Endothelial cell of umbilical vein (primary cell): Measurements from ENCODE around the gene LPP. TPM values are rescaled to one million over a fixed set of nuclear protein-coding genes. Genes with fewer than 3 reads are reported as not detected.

ENCODE experiments used
- BruUV-seq: library from RNA; stranded (reverse); fragments of 400-500 nt; replicated peaks from 2 replicates; lab custom pipeline; 2021; lab: Mats Ljungman, UMichigan
- CTCF ChIA-PET: fragments of 300-600, 350-600 bp; sonication (Branson Sonifier 250); formaldehyde crosslinking; loops from one replicate; lab custom pipeline; 2021; ENCODE audit warnings: antibody characterized with exemption, inconsistent platforms; lab: Charles Lee
- POLR2A ChIA-PET: fragments of 300-600, 350-600 bp; sonication (Branson Sonifier 250); formaldehyde crosslinking; loops from one replicate; lab custom pipeline; 2021; ENCODE audit warnings: antibody characterized with exemption, inconsistent platforms; lab: Charles Lee
- DNase-seq: peaks from one replicate; pipeline ENCODE4 v3.0.0-alpha.2; 2011; ENCODE audit warnings: low read depth, low spot score
- FAIRE-seq: peaks from 2 replicates; lab custom pipeline; 2011; peaks lifted over from hg19 to GRCh38; lab: Jason Lieb, UNC
- H2AFZ ChIP-seq: 2 replicates; pipeline ENCODE4 v1.6.0; 2012; ENCODE audit warnings: low read depth, low read length, control low read depth, inconsistent platforms
- H3K27ac ChIP-seq: 2 replicates; pipeline ENCODE4 v1.5.1; 2011; ENCODE audit warnings: low read depth, mild to moderate bottlenecking, control low read depth, low read length, moderate library complexity; ENCODE audit not compliant: insufficient read depth
- H3K27me3 ChIP-seq, 2 experiments: 2 replicates each; pipeline versions ENCODE4 v1.6.0 to v1.6.1; 2011; ENCODE audit warnings: low read length in 2 of 2, mixed read lengths in 1 of 2; ENCODE audit not compliant: control insufficient read depth in 2 of 2, insufficient read depth in 2 of 2
- H3K36me3 ChIP-seq, 2 experiments: 2 replicates in 1 of 2; 3 replicates in 1 of 2; pipeline ENCODE4 v1.5.1; 2011; ENCODE audit warnings: low read length in 2 of 2, mild to moderate bottlenecking in 1 of 2, moderate library complexity in 1 of 2; ENCODE audit not compliant: control insufficient read depth in 2 of 2, insufficient read depth in 2 of 2; ENCODE audit errors: extremely low read depth in 1 of 2
- H3K4me1 ChIP-seq: 3 replicates; pipeline ENCODE4 v1.5.1; 2011; ENCODE audit warnings: mild to moderate bottlenecking, low read length; ENCODE audit not compliant: control insufficient read depth, insufficient read depth; ENCODE audit errors: extremely low read depth
- H3K4me2 ChIP-seq: 2 replicates; pipeline ENCODE4 v1.6.1; 2011; ENCODE audit warnings: low read length, control low read depth, mixed read lengths; ENCODE audit not compliant: insufficient read depth
- H3K4me3 ChIP-seq, 3 experiments: fragments of 200-600 bp in 1 of 3; sonication (generic), shearing (Covaris generic) in 1 of 3; replicated peaks in 1 of 3; 2 replicates each; pipeline ENCODE4 v1.5.1; 2011 to 2016; ENCODE audit warnings: control low read depth in 3 of 3, low read length in 3 of 3, mild to moderate bottlenecking in 2 of 3, inconsistent platforms in 1 of 3, low read depth in 1 of 3, moderate library complexity in 1 of 3; ENCODE audit not compliant: insufficient read depth in 1 of 3
- H3K79me2 ChIP-seq: 2 replicates; pipeline ENCODE4 v1.6.0; 2012; ENCODE audit warnings: low read length, inconsistent platforms; ENCODE audit not compliant: control insufficient read depth, insufficient read depth
- H3K9ac ChIP-seq: replicated peaks from 2 replicates; pipeline ENCODE3; 2011; ENCODE audit warnings: low read length, control low read depth; ENCODE audit not compliant: insufficient read depth; ENCODE audit errors: extremely low read depth
- H3K9me1 ChIP-seq: replicated peaks from 3 replicates; pipeline ENCODE4 v1.6.0; 2011; ENCODE audit warnings: mild to moderate bottlenecking, low read length; ENCODE audit not compliant: control insufficient read depth, insufficient read depth; ENCODE audit errors: extremely low read depth
- H3K9me3 ChIP-seq: replicated peaks from 2 replicates; pipeline ENCODE4 v1.5.1; 2012; ENCODE audit warnings: low read length, inconsistent platforms; ENCODE audit not compliant: control insufficient read depth, insufficient read depth
- H4K20me1 ChIP-seq: replicated peaks from 2 replicates; pipeline ENCODE3; 2011; ENCODE audit warnings: mild to moderate bottlenecking, low read length; ENCODE audit not compliant: control insufficient read depth, insufficient read depth; ENCODE audit errors: extremely low read depth
- EZH2 ChIP-seq: IDR thresholded peaks from 2 replicates; pipeline ENCODE4 v1.6.1; 2012; ENCODE audit warnings: borderline replicate concordance, low read depth, mild to moderate bottlenecking, moderate library complexity, low read length, inconsistent platforms; ENCODE audit not compliant: severe bottlenecking
- FOS ChIP-seq: IDR thresholded peaks from 2 replicates; pipeline ENCODE4 v1.6.1; 2011; ENCODE audit warnings: mild to moderate bottlenecking, low read length, moderate library complexity, borderline replicate concordance; ENCODE audit not compliant: insufficient read depth
- GATA2 ChIP-seq: IDR thresholded peaks from 2 replicates; pipeline ENCODE4 v1.7.0; 2011; ENCODE audit warnings: low read depth, mild to moderate bottlenecking, moderate library complexity, mixed read lengths, low read length; ENCODE audit not compliant: insufficient read length, insufficient read depth
- JUN ChIP-seq: IDR thresholded peaks from 2 replicates; pipeline ENCODE4 v1.6.1; 2011; ENCODE audit warnings: borderline replicate concordance, low read depth; ENCODE audit not compliant: insufficient read length, insufficient read depth
- MYC ChIP-seq: IDR thresholded peaks from one replicate; pipeline ENCODE4 v1.6.1; 2011; ENCODE audit warnings: mild to moderate bottlenecking, low read depth, low read length
- POLR2A ChIP-seq: IDR thresholded peaks from 2 replicates; pipeline ENCODE4 v1.6.1; 2012; ENCODE audit warnings: low read depth, mild to moderate bottlenecking, control low read depth, low read length
- POLR2AphosphoS5 ChIP-seq: IDR thresholded peaks from 2 replicates; pipeline ENCODE4 v1.6.1; 2012; ENCODE audit warnings: low read depth, mild to moderate bottlenecking, control low read depth, low read length, moderate library complexity; ENCODE audit not compliant: insufficient read depth
- dilution Hi-C: fragments of 300-500 bp; cut with MboI; formaldehyde crosslinking; loops from one replicate; pipeline ENCODE4 v1.15.0; 2019; ENCODE audit warnings: low sequenced_read_pairs; ENCODE audit not compliant: extremely low pct_ligation_motif_present
- intact Hi-C: fragments of 100-400 bp; cut with micrococcal nuclease; formaldehyde crosslinking; loops from one replicate; pipeline ENCODE4 v1.10.0; 2022
- polyA plus RNA-seq, 4 experiments: library from polyadenylated mRNA; depleted of rRNA in 3 of 4; stranded (reverse) in 3 of 4; unstranded in 1 of 4; fragments of >200 nt; gene quantifications; 2 replicates each; pipeline versions ENCODE4 v1.2.1 to v1.2.3, GENCODE V29; 2011 to 2012; ENCODE audit warnings: missing spikeins in 1 of 4
- total RNA-seq: library from RNA; stranded (reverse); gene quantifications from 2 replicates; pipeline ENCODE4 v1.2.3, GENCODE V29; 2021
- TF ChIP-seq, protein P1 (sequence below), 2 donors: IDR thresholded peaks; 1 replicate in 1 of 2; 2 replicates in 1 of 2; pipeline ENCODE4 v1.5.1; 2011; ENCODE audit warnings: low read length in 2 of 2, mild to moderate bottlenecking in 2 of 2, moderate library complexity in 2 of 2, control low read depth in 1 of 2, inconsistent platforms in 1 of 2, low read depth in 1 of 2; ENCODE audit not compliant: insufficient read depth in 1 of 2; ENCODE audit errors: extremely low read depth in 1 of 2
- TF ChIP-seq, protein P2 (sequence below): IDR thresholded peaks from 2 replicates; pipeline ENCODE4 v1.6.1; 2011; ENCODE audit not compliant: insufficient read depth, insufficient read length

LPP gene
- total and polyA plus RNA-seq, 2 donors (not counting 3 experiments of a cell fraction or from before 2014, with no cell fraction given) = 16.9 to 153 TPM

GRCh38 chr3:188634285-188634684 is 480.3 kb downstream of the LPP start:
- ChIA-PET POLR2A (no interaction called here), CTCF (interaction anchor here (0.8 kb wide), 1 partner anchor 320 kb away, joined by 3 read pairs; no protein-coding TSS in a partner anchor)
- H3K9ac ChIP-seq = no peak overlapping the region
- no peak for TF ChIP-seq GATA2
- TF ChIP-seq JUN = no peak
- TF ChIP-seq POLR2A = no peak
- TF ChIP-seq EZH2 = no peak
- TF ChIP-seq, protein P1, sequence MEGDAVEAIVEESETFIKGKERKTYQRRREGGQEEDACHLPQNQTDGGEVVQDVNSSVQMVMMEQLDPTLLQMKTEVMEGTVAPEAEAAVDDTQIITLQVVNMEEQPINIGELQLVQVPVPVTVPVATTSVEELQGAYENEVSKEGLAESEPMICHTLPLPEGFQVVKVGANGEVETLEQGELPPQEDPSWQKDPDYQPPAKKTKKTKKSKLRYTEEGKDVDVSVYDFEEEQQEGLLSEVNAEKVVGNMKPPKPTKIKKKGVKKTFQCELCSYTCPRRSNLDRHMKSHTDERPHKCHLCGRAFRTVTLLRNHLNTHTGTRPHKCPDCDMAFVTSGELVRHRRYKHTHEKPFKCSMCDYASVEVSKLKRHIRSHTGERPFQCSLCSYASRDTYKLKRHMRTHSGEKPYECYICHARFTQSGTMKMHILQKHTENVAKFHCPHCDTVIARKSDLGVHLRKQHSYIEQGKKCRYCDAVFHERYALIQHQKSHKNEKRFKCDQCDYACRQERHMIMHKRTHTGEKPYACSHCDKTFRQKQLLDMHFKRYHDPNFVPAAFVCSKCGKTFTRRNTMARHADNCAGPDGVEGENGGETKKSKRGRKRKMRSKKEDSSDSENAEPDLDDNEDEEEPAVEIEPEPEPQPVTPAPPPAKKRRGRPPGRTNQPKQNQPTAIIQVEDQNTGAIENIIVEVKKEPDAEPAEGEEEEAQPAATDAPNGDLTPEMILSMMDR (IDR thresholded peaks at IDR 0.05; ENCODE audit: extremely low read depth in 1 of 2, insufficient read depth in 1 of 2, low read depth in 1 of 2, low read length in 2 of 2) = no peak
- TF ChIP-seq MYC = no peak
- TF ChIP-seq, protein P2, sequence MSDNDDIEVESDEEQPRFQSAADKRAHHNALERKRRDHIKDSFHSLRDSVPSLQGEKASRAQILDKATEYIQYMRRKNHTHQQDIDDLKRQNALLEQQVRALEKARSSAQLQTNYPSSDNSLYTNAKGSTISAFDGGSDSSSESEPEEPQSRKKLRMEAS = no peak
- no peak for TF ChIP-seq FOS
- TF ChIP-seq POLR2AphosphoS5 = no peak
- H3K4me2 ChIP-seq = no peak overlapping the region
- no peaks in the 10 kb centered on the region for H3K36me3 ChIP-seq
- no peaks in the 10 kb centered on the region for H3K4me1 ChIP-seq
- BruUV-seq = no TSS peak
- no peaks in the 10 kb centered on the region for H3K9me3 ChIP-seq
- H3K79me2 ChIP-seq = no peaks in the 10 kb centered on the region
- H3K4me3 ChIP-seq = no peak overlapping the region
- H3K9me1 ChIP-seq = no peaks in the 10 kb centered on the region
- H3K27ac ChIP-seq = no peak overlapping the region
- FAIRE-seq = no peak
- no peaks in the 10 kb centered on the region for H3K27me3 ChIP-seq
- DNase-seq = no peak
- H2AFZ ChIP-seq = no peak overlapping the region
- intact Hi-C loops = no loop called here
- dilution Hi-C loops = no loop called here
- H4K20me1 ChIP-seq = no peaks in the 10 kb centered on the region
